H9 (cell line): ENCODE results near the gene SWAP70. TPM values are rescaled to one million over a fixed set of nuclear protein-coding genes. Genes with fewer than 3 reads are reported as not detected.

ENCODE experiments used
- DNase-seq: peaks from one replicate; pipeline ENCODE4 v3.0.0-alpha.2; 2017
- H2AFZ ChIP-seq: one replicate; pipeline ENCODE4 v1.6.1; 2013; ENCODE audit warnings: mild to moderate bottlenecking, low read length, control low read depth, moderate library complexity
- H2AK5ac ChIP-seq: 2 replicates; pipeline ENCODE4 v1.6.1; 2013; ENCODE audit warnings: low read length, control low read depth, mixed read lengths; ENCODE audit not compliant: insufficient read length
- H2BK120ac ChIP-seq: one replicate; pipeline ENCODE4 v1.6.1; 2013; ENCODE audit warnings: low read depth, mild to moderate bottlenecking, low read length, control low read depth, inconsistent platforms; ENCODE audit not compliant: poor library complexity, severe bottlenecking
- H2BK12ac ChIP-seq: 2 replicates; pipeline ENCODE4 v1.6.1; 2013; ENCODE audit warnings: low read length, control low read depth, mixed read lengths, low read depth; ENCODE audit not compliant: insufficient read length
- H2BK15ac ChIP-seq: 2 replicates; pipeline ENCODE4 v1.6.1; 2013; ENCODE audit warnings: low read depth, low read length, control low read depth
- H2BK20ac ChIP-seq: one replicate; pipeline ENCODE4 v1.6.1; 2013; ENCODE audit warnings: low read depth, mild to moderate bottlenecking, low read length, control low read depth, inconsistent platforms; ENCODE audit not compliant: poor library complexity, severe bottlenecking
- H2BK5ac ChIP-seq: 2 replicates; pipeline ENCODE4 v1.6.1; 2013; ENCODE audit warnings: low read length, control low read depth, mixed read lengths; ENCODE audit not compliant: insufficient read length
- H3K14ac ChIP-seq: 2 replicates; pipeline ENCODE4 v1.6.1; 2013; ENCODE audit warnings: low read length, control low read depth; ENCODE audit not compliant: insufficient read depth
- H3K18ac ChIP-seq: 2 replicates; pipeline ENCODE4 v1.6.1; 2013; ENCODE audit warnings: low read depth, mild to moderate bottlenecking, mixed read lengths, low read length, control low read depth; ENCODE audit not compliant: insufficient read length
- H3K23ac ChIP-seq: 2 replicates; pipeline ENCODE4 v1.6.1; 2013; ENCODE audit warnings: low read length, control low read depth, mixed read lengths, low read depth; ENCODE audit not compliant: insufficient read length
- H3K23me2 ChIP-seq: 2 replicates; pipeline ENCODE4 v1.6.1; 2013; ENCODE audit warnings: low read depth, mild to moderate bottlenecking, mixed read lengths, low read length, control low read depth; ENCODE audit not compliant: insufficient read length, poor library complexity, severe bottlenecking
- H3K27ac ChIP-seq: 2 replicates; pipeline ENCODE4 v1.5.1; 2013; ENCODE audit warnings: low read length, control low read depth, mixed read lengths, low read depth; ENCODE audit not compliant: insufficient read length
- H3K27me3 ChIP-seq: 2 replicates; pipeline ENCODE4 v1.6.1; 2013; ENCODE audit warnings: low read length, control low read depth, inconsistent platforms; ENCODE audit not compliant: insufficient read depth
- H3K4ac ChIP-seq: 2 replicates; pipeline ENCODE4 v1.6.1; 2013; ENCODE audit warnings: low read depth, mild to moderate bottlenecking, control low read depth, inconsistent platforms, low read length, moderate library complexity
- H3K4me1 ChIP-seq: 2 replicates; pipeline ENCODE4 v1.6.1; 2013; ENCODE audit warnings: low read length, control low read depth, inconsistent platforms; ENCODE audit not compliant: insufficient read depth
- H3K4me2 ChIP-seq: 2 replicates; pipeline ENCODE4 v1.6.1; 2013; ENCODE audit warnings: low read length, control low read depth, mixed read lengths; ENCODE audit not compliant: insufficient read length, insufficient read depth
- H3K56ac ChIP-seq: 2 replicates; pipeline ENCODE4 v1.6.1; 2013; ENCODE audit warnings: low read depth, mild to moderate bottlenecking, mixed read lengths, low read length, control low read depth; ENCODE audit not compliant: insufficient read length
- H3K79me1 ChIP-seq: 2 replicates; pipeline ENCODE4 v1.6.1; 2013; ENCODE audit warnings: low read depth, mild to moderate bottlenecking, moderate library complexity, low read length, control low read depth, inconsistent platforms; ENCODE audit not compliant: insufficient read depth, poor library complexity, severe bottlenecking
- H3K79me2 ChIP-seq: 2 replicates; pipeline ENCODE4 v1.6.1; 2013; ENCODE audit warnings: low read length, control low read depth, inconsistent platforms; ENCODE audit not compliant: insufficient read depth
- H3K9ac ChIP-seq: 2 replicates; pipeline ENCODE4 v1.6.1; 2013; ENCODE audit warnings: low read length, control low read depth, mixed read lengths; ENCODE audit not compliant: insufficient read length; ENCODE audit errors: extremely low read depth
- H3K9me3 ChIP-seq: one replicate; pipeline ENCODE4 v1.6.1; 2013; ENCODE audit warnings: low read depth, low read length, inconsistent platforms; ENCODE audit not compliant: control insufficient read depth
- H3T11ph ChIP-seq: one replicate; pipeline ENCODE4 v1.6.1; 2013; ENCODE audit warnings: mild to moderate bottlenecking, low read length, control low read depth, inconsistent platforms
- H4K20me1 ChIP-seq: one replicate; pipeline ENCODE4 v1.6.1; 2013; ENCODE audit not compliant: control insufficient read depth, insufficient read length, insufficient read depth
- H4K5ac ChIP-seq: 2 replicates; pipeline ENCODE4 v1.6.1; 2013; ENCODE audit warnings: low read depth, mild to moderate bottlenecking, mixed read lengths, low read length, control low read depth; ENCODE audit not compliant: insufficient read length
- H4K8ac ChIP-seq: replicated peaks from 2 replicates; pipeline ENCODE4 v1.6.1; 2013; ENCODE audit warnings: low read length, control low read depth, mixed read lengths, low read depth; ENCODE audit not compliant: insufficient read length
- H4K91ac ChIP-seq: 2 replicates; pipeline ENCODE4 v1.6.1; 2013; ENCODE audit warnings: low read depth, mild to moderate bottlenecking, moderate library complexity, mixed read lengths, low read length, control low read depth; ENCODE audit not compliant: insufficient read length
- H3K27ac Mint-ChIP-seq, 3 experiments: 2 replicates in 2 of 3; 3 replicates in 1 of 3; pipeline ENCODE4 v1.8.0; 2020 to 2021; ENCODE audit warnings: mixed read lengths in 3 of 3, mild to moderate bottlenecking in 1 of 3, moderate library complexity in 1 of 3
- H3K27me3 Mint-ChIP-seq: 2 replicates; pipeline ENCODE4 v1.8.0; 2021; ENCODE audit warnings: low read depth, mild to moderate bottlenecking, moderate library complexity, mixed read lengths
- H3K36me3 Mint-ChIP-seq, 3 experiments: 2 replicates in 2 of 3; 3 replicates in 1 of 3; pipeline ENCODE4 v1.8.0; 2020 to 2021; ENCODE audit warnings: low read depth in 3 of 3, mixed read lengths in 3 of 3; ENCODE audit not compliant: insufficient read depth in 1 of 3
- H3K4me1 Mint-ChIP-seq, 2 experiments: 2 replicates each; pipeline ENCODE4 v1.8.0; 2020; ENCODE audit warnings: mixed read lengths in 2 of 2
- H3K4me3 Mint-ChIP-seq, 2 experiments: 2 replicates in 1 of 2; 3 replicates in 1 of 2; pipeline ENCODE4 v1.8.0; 2020 to 2021; ENCODE audit warnings: mild to moderate bottlenecking in 2 of 2, mixed read lengths in 2 of 2, moderate library complexity in 1 of 2
- H3K9me3 Mint-ChIP-seq, 2 experiments: 2 replicates in 1 of 2; 3 replicates in 1 of 2; pipeline ENCODE4 v1.8.0; 2020; ENCODE audit warnings: mild to moderate bottlenecking in 2 of 2, mixed read lengths in 2 of 2, moderate library complexity in 1 of 2
- CTCF ChIP-seq: fragments of 200-600 bp; sonication (generic); conservative IDR thresholded peaks from 3 replicates; pipeline ENCODE4 v1.8.0; 2021; ENCODE audit warnings: antibody characterized with exemption, mild to moderate bottlenecking
- WGBS: extraction: QIAGEN DNeasy Blood & Tissue Kit; methylation state at CpG from one replicate; pipeline ENCODE4 v1.1.7; 2013; ENCODE audit warnings: missing lambda C conversion rate, low lambda C conversion rate, mixed read lengths; ENCODE audit not compliant: insufficient read length; ENCODE audit errors: extremely low coverage; 5-methylcytosine and 5-hydroxymethylcytosine counted together
- total RNA-seq: library from RNA; stranded (reverse); gene quantifications from 2 replicates; pipeline ENCODE4 v1.2.1, GENCODE V29; 2021

SWAP70 gene
- total RNA-seq, 1 experiment from 2014 or later: 34.4 TPM

GRCh38 chr11:9733212-9733611 lies 69.3 kb downstream of the SWAP70 start:
- no peaks in the 10 kb centered on the region for H3K27me3 ChIP-seq
- H3K27ac ChIP-seq: no peak overlapping the region
- H2BK12ac ChIP-seq: no peak overlapping the region
- Mint-ChIP-seq H3K36me3 (peaks cover 27 to 65% (median 50%) of the 10 kb centered on the region in 3 experiments; a peak in 6 of 7 replicates), H3K27me3 (no peaks in the 10 kb centered on the region), H3K9me3 (no peaks in the 10 kb centered on the region), H3K4me3 (no peak overlapping the region), H3K27ac (no peak overlapping the region), H3K4me1 (peaks cover 3 to 7% of the 10 kb centered on the region in 2 experiments; a peak in 2 of 4 replicates)
- no peak overlapping the region for H2AK5ac ChIP-seq
- no peak overlapping the region for H3K9ac ChIP-seq
- no peaks in the 10 kb centered on the region for H3K9me3 ChIP-seq
- H3K79me2 ChIP-seq: no peaks in the 10 kb centered on the region
- H3K4ac ChIP-seq: no peak overlapping the region
- no peak overlapping the region for H3K56ac ChIP-seq
- no CpG with 5 or more reads among the region's 3 CpGs for WGBS
- no peak overlapping the region for H3K18ac ChIP-seq
- no peak overlapping the region for H4K5ac ChIP-seq
- H4K20me1 ChIP-seq: no peaks in the 10 kb centered on the region
- H3K4me1 ChIP-seq: no peaks in the 10 kb centered on the region
- no peaks in the 10 kb centered on the region for H3K79me1 ChIP-seq
- no peak overlapping the region for H2BK5ac ChIP-seq
- no peak overlapping the region for H3T11ph ChIP-seq
- no peak overlapping the region for H4K91ac ChIP-seq
- DNase-seq: no peak
- no peak overlapping the region for H4K8ac ChIP-seq
- H2BK15ac ChIP-seq: no peak overlapping the region
- H2BK120ac ChIP-seq: no peak overlapping the region
- no peak overlapping the region for H3K4me2 ChIP-seq
- no peaks in the 10 kb centered on the region for H3K23me2 ChIP-seq
- H3K14ac ChIP-seq: no peak overlapping the region
- H2AFZ ChIP-seq: no peak overlapping the region
- H3K23ac ChIP-seq: no peak overlapping the region
- peak overlapping the region; percentile 60 for H2BK20ac ChIP-seq
- TF ChIP-seq CTCF: no peak
